Adipocyte (in vitro differentiated cells): ENCODE measurements around the gene BBX.

Experiments
- DNase-seq: peaks from one replicate; pipeline ENCODE4 v3.0.0-alpha.2; 2015; ENCODE audit warnings: low read depth
- H3K27me3 ChIP-seq: replicated peaks from 2 replicates; pipeline ENCODE4 v1.7.0; 2013; ENCODE audit warnings: mild to moderate bottlenecking, low read length, moderate library complexity; ENCODE audit not compliant: control insufficient read depth, insufficient read depth
- H3K36me3 ChIP-seq: 2 replicates; pipeline ENCODE4 v1.7.0; 2013; ENCODE audit warnings: low read length, mild to moderate bottlenecking, moderate library complexity; ENCODE audit not compliant: control insufficient read depth, insufficient read depth, severe bottlenecking
- H3K4me1 ChIP-seq: 2 replicates; pipeline ENCODE4 v1.7.0; 2013; ENCODE audit warnings: mild to moderate bottlenecking, low read length, moderate library complexity; ENCODE audit not compliant: control insufficient read depth, insufficient read depth
- H3K4me3 ChIP-seq: 2 replicates; pipeline ENCODE4 v1.7.0; 2013; ENCODE audit warnings: mild to moderate bottlenecking, low read length, moderate library complexity
- H3K9ac ChIP-seq: 2 replicates; pipeline ENCODE4 v1.7.0; 2013; ENCODE audit warnings: mild to moderate bottlenecking, low read length, moderate library complexity
- H3K9me3 ChIP-seq: 2 replicates; pipeline ENCODE4 v1.7.0; 2013; ENCODE audit warnings: mild to moderate bottlenecking, low read length, moderate library complexity; ENCODE audit not compliant: control insufficient read depth

The BBX gene

DNA sequence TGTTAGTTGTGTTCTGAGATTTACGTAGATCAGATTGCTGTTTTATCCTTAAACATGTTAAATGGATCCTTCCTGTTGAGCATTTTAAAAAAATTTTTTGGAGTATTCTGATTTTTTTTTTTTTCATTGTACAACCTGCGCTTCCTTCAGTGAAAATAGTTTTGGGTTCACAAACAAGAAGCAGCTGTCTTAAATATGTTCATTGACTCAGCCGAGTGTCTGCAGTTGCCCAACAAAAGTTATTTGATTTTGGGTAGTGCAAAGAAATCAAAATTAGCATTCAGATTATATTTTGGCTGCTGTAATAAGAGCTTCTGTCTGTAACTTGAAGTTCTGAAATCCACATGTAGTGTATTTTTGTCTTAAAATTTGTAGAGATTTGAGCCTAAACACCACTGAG is 148.2 kb downstream of the BBX start:
- peak; percentile 78 for DNase-seq
- H3K36me3 ChIP-seq = no peaks in the 10 kb centered on the region
- H3K9me3 ChIP-seq = no peaks in the 10 kb centered on the region
- no peak overlapping the region for H3K4me3 ChIP-seq
- H3K9ac ChIP-seq = no peak overlapping the region
- H3K4me1 ChIP-seq = peaks cover 24% of the 10 kb centered on the region
- H3K27me3 ChIP-seq = no peaks in the 10 kb centered on the region

DNA sequence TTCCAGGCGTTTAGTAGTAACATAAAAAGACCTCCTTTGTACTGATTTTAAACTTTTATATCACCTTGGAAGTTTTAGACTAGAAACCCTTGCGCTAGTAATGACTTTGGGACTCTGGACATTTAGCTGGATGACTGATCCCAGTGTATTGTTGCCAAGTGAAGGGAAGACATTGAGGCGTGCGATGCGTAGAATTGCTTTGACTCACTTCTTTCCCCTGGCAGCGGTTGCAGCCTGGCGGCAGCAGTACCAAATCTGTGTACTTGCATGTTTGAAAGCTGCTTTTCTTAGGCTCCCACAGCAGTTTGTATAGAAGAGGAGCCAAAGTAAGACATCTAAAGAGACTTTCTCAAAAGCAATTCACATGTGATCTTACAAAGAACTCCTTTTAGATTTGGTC is 151.6 kb downstream of the BBX start:
- no peaks in the 10 kb centered on the region for H3K36me3 ChIP-seq
- DNase-seq = no peak
- no peaks in the 10 kb centered on the region for H3K27me3 ChIP-seq
- no peak overlapping the region for H3K4me3 ChIP-seq
- no peaks in the 10 kb centered on the region for H3K9me3 ChIP-seq
- peaks cover 21% of the 10 kb centered on the region for H3K4me1 ChIP-seq
- no peak overlapping the region for H3K9ac ChIP-seq

DNA sequence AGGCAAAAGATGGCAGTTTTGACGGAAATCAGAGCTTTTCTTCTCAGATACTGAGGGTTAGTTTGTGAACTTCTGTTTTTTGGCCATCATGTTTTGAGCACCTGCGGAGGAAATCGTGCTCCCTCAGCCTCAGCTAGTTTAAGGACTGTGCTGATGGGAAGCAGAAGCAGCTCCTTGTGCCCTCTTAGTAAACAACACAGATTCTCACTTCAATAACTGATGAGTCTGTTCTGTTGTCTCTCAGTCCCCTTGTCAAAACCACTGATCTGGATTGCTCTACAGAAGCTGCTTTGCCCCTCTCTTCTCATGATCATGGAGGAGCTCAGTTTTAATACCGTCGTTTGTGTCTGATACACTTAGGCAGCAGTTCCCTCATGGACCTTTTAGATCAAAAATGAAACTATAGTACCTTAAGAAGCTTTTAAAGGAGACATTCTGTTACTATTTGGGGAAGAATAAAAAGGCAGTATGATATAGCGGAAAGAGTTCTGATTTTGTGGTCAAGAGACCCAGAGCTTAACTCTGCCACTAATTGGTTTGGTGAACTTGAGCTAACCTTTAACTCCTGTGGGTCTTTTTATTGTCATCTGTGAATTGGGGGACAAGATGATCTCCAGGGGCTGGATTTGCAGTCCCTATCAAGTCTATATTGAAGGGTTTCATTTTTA is 152.6 kb downstream of the BBX start:
- DNase-seq = no peak
- H3K4me3 ChIP-seq = no peak overlapping the region
- H3K36me3 ChIP-seq = no peaks in the 10 kb centered on the region
- H3K27me3 ChIP-seq = no peaks in the 10 kb centered on the region
- no peak overlapping the region for H3K9ac ChIP-seq
- peaks cover 17% of the 10 kb centered on the region for H3K4me1 ChIP-seq
- H3K9me3 ChIP-seq = no peaks in the 10 kb centered on the region

DNA sequence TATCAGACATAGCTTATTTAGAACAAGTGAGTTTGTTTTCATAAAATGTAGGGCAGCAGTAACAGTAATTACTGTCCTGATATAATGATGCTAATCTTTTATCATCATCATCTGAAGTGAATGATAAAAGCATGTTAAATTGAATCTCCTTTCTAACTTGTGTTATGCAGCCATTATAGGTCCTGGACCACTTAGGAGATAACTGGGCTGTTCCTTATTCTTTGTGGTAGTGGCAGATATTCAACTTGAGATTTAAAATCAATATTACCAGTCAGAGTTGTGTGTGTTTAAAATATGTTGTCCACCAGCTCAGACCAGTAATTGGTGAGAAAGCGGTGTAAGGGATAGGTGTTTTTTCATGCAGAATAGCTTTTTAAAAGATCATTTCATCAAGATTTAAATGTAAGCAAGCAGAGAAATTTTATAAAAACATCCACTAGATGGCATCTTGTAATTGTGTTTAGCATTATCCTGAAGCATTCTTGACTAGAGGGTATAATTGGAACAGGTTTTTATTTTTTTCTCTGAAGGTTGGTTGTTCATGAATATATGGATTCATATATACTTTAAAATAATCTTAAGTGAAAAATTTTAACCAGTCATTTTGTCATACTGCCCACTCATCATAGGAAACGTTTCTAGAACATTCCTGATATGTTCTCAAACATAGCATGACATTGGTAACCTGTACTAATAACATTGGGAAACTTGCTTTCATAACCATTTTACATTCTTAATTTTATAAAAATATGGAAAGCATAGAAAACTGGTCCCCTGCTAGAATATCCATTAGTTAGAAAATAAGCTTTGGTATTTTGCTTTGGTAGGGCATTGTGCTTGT is 153.9 kb downstream of the BBX start:
- Histone ChIP-seq H3K9ac (no peak overlapping the region), H3K27me3 (no peaks in the 10 kb centered on the region), H3K9me3 (peaks cover 6% of the 10 kb centered on the region), H3K36me3 (no peaks in the 10 kb centered on the region), H3K4me1 (peaks cover 12% of the 10 kb centered on the region), H3K4me3 (no peak overlapping the region)
- peak; percentile 72 for DNase-seq

DNA sequence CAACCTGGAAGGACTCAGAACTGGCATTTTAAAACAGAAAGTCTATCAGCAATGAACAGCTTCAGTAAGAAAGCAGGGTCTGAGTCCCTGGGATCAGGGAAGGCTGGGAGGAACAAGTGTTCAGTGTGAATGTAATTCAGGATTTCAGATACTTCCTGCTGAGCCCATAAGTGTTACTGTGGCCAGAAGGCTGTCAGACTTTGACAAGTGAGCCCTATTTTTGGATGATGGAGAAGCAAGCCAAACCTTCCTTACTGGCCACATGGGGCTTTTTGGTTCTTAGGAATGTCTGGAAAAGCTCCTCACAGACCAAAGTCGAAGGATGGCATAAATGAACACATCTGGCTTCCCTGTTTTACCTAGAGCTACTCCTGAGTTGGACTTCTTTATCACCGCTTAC is 157.2 kb downstream of the BBX start:
- H3K9ac ChIP-seq = no peak overlapping the region

DNA sequence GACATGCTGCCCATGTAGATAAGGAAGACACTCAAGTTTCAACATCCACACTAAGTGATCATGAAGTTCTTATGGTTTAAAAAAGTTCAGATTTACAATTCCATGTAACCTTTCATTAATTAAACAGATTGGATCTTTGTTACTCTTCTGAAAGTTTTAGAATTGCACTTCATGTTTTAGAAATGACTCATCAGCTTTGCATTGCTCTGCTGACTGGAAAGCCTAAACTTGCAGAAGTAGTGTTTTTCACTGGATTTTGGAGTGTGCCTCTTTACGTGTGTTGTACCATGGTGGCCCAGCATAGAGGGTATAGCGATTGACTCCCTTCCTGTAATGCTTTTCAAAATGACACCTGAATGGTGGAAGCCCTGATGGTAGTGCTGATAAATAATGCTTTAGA is 157.9 kb downstream of the BBX start:
- DNase-seq = peak; percentile 21
- peak overlapping the region; percentile 9 for H3K4me3 ChIP-seq
- peaks cover 15% of the 10 kb centered on the region for H3K4me1 ChIP-seq
- H3K27me3 ChIP-seq = no peaks in the 10 kb centered on the region
- H3K36me3 ChIP-seq = no peaks in the 10 kb centered on the region
- H3K9me3 ChIP-seq = peaks cover 6% of the 10 kb centered on the region
- H3K9ac ChIP-seq = no peak overlapping the region

More for the DNA sequence above, 157.2 kb downstream of the BBX start:
- no peaks in the 10 kb centered on the region for H3K36me3 ChIP-seq
- peaks cover 15% of the 10 kb centered on the region for H3K4me1 ChIP-seq
- no peak overlapping the region for H3K4me3 ChIP-seq
- H3K9me3 ChIP-seq = peaks cover 6% of the 10 kb centered on the region
- DNase-seq = no peak
- H3K27me3 ChIP-seq = no peaks in the 10 kb centered on the region

DNA sequence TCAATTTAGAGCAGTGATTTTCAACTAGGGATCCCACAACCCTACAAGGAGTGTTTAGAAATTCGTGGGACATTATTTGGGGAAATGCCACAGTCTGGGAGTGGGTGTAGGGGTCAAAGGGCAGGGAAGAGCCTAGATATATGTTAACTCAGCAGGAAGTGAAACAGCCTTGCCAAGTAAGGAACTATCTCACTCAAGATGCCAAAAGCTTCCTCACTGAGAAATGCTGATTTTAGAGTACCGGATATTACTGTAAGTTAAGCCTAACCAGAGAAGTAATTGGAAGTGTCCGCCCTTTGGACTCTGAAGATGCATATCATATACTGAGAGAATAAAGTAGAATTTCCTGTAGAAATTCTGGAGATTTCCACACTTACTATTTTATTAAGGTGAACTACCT is 158.6 kb downstream of the BBX start:
- Histone ChIP-seq H3K4me3 (no peak overlapping the region), H3K9ac (no peak overlapping the region), H3K27me3 (no peaks in the 10 kb centered on the region), H3K36me3 (no peaks in the 10 kb centered on the region), H3K9me3 (peaks cover 6% of the 10 kb centered on the region), H3K4me1 (peaks cover 15% of the 10 kb centered on the region)
- no peak for DNase-seq

DNA sequence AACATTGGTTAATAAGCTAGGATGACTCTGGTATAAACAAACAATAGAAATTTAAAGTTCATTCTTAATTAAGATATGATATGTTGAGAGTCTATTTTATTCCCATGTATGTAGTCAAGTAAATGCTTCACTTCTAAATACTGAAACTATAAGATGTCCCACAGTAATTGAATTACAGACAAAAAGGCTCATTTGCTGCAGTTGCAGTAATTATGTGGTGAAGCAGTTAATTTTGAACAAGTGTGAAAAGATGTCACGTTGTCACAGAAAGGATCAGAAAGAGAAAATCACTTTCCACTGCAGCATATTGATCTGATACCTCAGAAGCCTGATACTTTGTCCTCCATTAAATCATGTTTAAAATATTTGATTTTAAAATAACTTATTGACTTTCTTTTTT is 159.8 kb downstream of the BBX start:
- Histone ChIP-seq H3K27me3 (no peaks in the 10 kb centered on the region), H3K9ac (no peak overlapping the region), H3K4me3 (no peak overlapping the region), H3K36me3 (no peaks in the 10 kb centered on the region), H3K4me1 (peaks cover 15% of the 10 kb centered on the region), H3K9me3 (peaks cover 6% of the 10 kb centered on the region)
- no peak for DNase-seq

DNA sequence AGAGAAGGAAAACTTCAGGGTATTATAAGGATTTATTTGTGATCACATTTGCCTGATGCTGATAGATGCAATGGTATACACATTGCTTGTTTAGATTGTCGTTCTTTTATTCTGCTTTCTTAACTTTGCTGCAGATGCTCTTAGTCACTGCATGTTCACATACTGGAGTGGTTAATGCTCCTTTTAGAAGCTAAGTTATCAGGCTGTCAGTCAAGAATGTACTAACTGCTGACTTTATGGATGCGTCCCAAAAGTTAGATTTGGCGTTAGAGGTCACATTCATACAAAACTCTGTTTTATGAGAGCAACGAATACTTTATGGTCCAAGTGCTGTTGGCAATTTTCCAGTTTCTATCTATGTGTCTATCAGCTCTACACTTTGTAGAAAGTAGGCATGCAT is 160.7 kb downstream of the BBX start:
- no peak overlapping the region for H3K4me3 ChIP-seq
- H3K9ac ChIP-seq = no peak overlapping the region
- no peaks in the 10 kb centered on the region for H3K36me3 ChIP-seq
- peaks cover 15% of the 10 kb centered on the region for H3K4me1 ChIP-seq
- no peaks in the 10 kb centered on the region for H3K27me3 ChIP-seq
- H3K9me3 ChIP-seq = peaks cover 6% of the 10 kb centered on the region
- peak; percentile 25 for DNase-seq

DNA sequence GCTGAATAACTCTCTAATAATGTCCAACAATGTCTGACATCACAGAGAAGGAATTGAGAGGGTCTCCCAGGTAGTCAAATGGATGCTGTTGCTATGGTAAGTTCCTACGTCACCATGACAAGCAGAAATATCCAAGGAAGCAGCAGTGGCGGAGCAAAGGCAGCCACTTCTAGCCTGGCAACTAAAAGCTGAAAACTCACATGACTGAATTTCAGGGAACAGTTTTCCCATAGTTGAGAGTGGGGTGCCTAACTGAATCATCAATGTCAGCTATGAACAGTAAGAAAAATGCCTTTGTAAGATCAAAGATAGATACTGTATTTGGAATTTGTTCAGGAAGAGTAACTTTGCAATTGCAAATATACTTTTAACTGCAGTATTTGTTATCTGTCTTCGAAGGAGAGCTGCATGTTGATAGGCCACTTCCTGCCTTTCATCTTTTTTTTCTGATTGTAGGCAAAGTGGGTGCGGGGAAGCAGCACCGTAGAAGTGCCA is 161.7 kb downstream of the BBX start:
- no peaks in the 10 kb centered on the region for H3K36me3 ChIP-seq
- H3K9ac ChIP-seq = no peak overlapping the region
- H3K9me3 ChIP-seq = peaks cover 6% of the 10 kb centered on the region
- no peak for DNase-seq
- H3K4me3 ChIP-seq = no peak overlapping the region
- no peaks in the 10 kb centered on the region for H3K27me3 ChIP-seq
- H3K4me1 ChIP-seq = peaks cover 15% of the 10 kb centered on the region

DNA sequence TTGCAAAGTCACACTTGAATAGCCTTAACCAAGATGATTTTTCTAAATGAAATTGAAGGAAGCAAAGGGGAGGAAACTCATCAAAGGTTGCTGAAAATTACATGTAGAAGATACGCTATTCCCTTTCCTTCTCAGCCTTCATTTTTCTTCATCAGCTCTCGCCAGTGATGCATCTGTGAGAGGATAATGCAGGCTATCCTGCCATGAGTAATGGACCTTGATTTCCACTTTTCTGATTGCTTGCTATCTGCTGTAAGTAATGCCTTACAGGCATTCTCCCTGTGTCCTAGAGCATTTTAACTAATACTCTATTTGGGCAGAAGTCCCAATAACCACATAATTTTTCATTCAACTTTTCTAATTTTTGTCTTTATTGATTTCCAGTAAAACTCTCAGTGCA is 162.6 kb downstream of the BBX start:
- Histone ChIP-seq H3K36me3 (no peaks in the 10 kb centered on the region), H3K9ac (no peak overlapping the region)

More for the DNA sequence above, 162.6 kb downstream of the BBX start:
- Histone ChIP-seq H3K4me3 (no peak overlapping the region), H3K9me3 (peaks cover 6% of the 10 kb centered on the region), H3K4me1 (peaks cover 8% of the 10 kb centered on the region), H3K27me3 (no peaks in the 10 kb centered on the region)
- no peak for DNase-seq
